ENCODE results near the gene BBS10. TPM values are rescaled to one million over a fixed set of nuclear protein-coding genes. Genes with fewer than 3 reads are reported as not detected.
A peak's percentile ranks its signal among the peaks of the same experiment; 100 is the strongest.

BBS10 gene
- total and polyA plus RNA-seq, 10 donors: 5.2 to 15.0 (median 8.7) TPM

GRCh38 chr12:76345569-76345968, 2.6 kb downstream of the BBS10 start:
- peak overlapping the region in 4 of 8 donors; percentile 26 to 93 (median 61) for H3K27ac ChIP-seq
- TF ChIP-seq CTCF (IDR thresholded peaks at IDR 0.05 in 8 of 11, conservative IDR thresholded peaks at IDR 0.05 in 3 of 11) (no peak), POLR2A (IDR thresholded peaks at IDR 0.05) (no peak), POLR2AphosphoS5 (IDR thresholded peaks at IDR 0.05) (no peak)
- WGBS, 5 donors: 79 to 96% (median 94%) methylated on average over 1 of the region's 1 CpG
- H3K36me3 ChIP-seq: peaks cover 0 to 5% (median 0%) of the 10 kb centered on the region in 6 donors
- no peaks in the 10 kb centered on the region for H3K9me3 ChIP-seq
- no peaks in the 10 kb centered on the region for H3K27me3 ChIP-seq (replicated peaks in 1 of 7)
- peaks cover 4 to 39% (median 27%) of the 10 kb centered on the region in 6 donors for H3K4me1 ChIP-seq
- intact Hi-C loops (cut with DNase I; ENCODE audit: low total_unique reads): loop anchor here (10.0 kb wide), 2 partner anchors 261 to 821 kb away; partner anchors contain the start of gene NAP1L1
- no peak for DNase-seq
- no peak overlapping the region for H3K4me3 ChIP-seq

DNA sequence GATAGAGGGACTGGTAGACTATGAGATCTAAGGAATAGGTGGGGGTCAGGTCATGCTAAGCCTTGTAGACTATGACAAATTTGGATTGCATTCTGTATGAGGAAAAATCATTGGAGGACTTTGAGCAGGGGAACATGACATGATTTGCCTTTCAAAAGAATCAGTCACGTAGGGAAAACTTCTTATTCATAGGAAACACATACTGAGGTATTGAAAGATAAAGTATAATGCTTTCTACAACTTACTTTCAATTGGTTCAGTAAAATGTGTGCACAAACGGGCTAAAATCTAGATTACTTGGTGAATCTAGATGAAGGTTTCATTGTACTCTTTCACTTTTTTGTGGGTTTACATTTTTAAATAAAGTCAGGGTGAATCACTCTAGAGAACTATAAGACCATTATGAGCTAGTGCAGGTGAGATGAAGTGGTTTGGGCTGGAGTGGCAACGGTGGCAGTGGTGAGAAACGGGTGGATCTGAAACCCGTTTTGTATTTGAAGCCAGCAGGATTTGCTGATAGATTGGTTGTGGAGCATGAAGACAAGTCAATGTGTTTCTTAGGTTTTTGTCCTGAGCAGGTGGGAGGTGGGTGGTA, 6.7 kb downstream of the BBS10 start:
- WGBS, 5 donors: 82 to 92% (median 88%) methylated on average over 5 of the region's 5 CpGs
- Histone ChIP-seq H3K4me1 (peaks cover 0 to 18% (median 7%) of the 10 kb centered on the region in 6 donors), H3K4me3 (no peak overlapping the region), H3K9me3 (no peaks in the 10 kb centered on the region), H3K27me3 (replicated peaks in 1 of 7) (no peaks in the 10 kb centered on the region), H3K27ac (no peak overlapping the region), H3K36me3 (peaks cover 0 to 5% (median 0%) of the 10 kb centered on the region in 6 donors)
- no peak for TF ChIP-seq CTCF (IDR thresholded peaks at IDR 0.05 in 8 of 11, conservative IDR thresholded peaks at IDR 0.05 in 3 of 11)
- no peak for TF ChIP-seq POLR2A (IDR thresholded peaks at IDR 0.05)
- no peak for TF ChIP-seq POLR2AphosphoS5 (IDR thresholded peaks at IDR 0.05)
- intact Hi-C loops (cut with DNase I; ENCODE audit: low total_unique reads): loop anchor here (10.0 kb wide), 2 partner anchors 257 to 817 kb away; partner anchors contain the start of gene NAP1L1
- no peak for DNase-seq

DNA sequence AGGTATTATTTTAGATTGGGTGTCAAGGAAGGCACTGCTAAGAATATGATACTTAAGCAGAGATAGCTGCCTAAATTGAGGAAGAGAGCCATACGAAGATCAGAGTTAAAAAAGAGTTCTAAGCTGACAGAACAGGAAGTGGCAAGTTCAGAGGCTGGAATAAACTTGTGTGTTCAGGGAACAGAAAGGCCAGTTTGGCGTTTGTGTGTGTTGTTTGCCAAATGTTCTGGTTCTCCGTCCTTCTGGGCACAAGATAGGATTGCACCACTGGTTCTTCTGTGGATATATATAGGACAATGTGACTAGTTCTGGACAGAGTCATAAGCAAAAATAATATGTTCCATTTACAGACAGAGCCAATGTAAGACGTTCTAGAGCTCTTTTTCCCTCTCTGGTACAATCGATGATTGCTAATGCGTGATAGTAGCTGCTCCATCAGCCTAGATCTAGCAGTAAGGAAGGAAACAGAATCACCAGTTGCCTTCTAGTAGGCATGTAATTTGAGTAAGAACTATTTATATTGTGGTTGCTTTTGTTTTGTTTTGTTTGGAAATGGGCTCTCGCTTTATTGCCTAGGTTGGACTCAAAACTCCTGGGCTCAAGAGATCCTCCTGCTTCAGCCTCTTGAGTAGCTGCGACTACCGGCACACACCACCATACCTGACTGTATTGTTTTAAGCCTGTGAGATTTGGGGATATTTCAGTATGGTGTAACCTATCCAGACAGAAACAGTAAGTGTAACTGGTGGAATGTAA, 7.4 kb downstream of the BBS10 start:
- WGBS, 5 donors: 77 to 80% (median 79%) methylated on average over 9 of the region's 9 CpGs
- Histone ChIP-seq H3K27ac (no peak overlapping the region), H3K4me3 (no peak overlapping the region), H3K4me1 (peaks cover 0 to 12% (median 1%) of the 10 kb centered on the region in 6 donors), H3K9me3 (no peaks in the 10 kb centered on the region), H3K27me3 (replicated peaks in 1 of 7) (no peaks in the 10 kb centered on the region), H3K36me3 (peaks cover 0 to 5% (median 0%) of the 10 kb centered on the region in 6 donors)
- intact Hi-C loops (cut with DNase I; ENCODE audit: low total_unique reads): loop anchor here (10.0 kb wide), 2 partner anchors 256 to 816 kb away; partner anchors contain the start of gene NAP1L1
- DNase-seq: no peak
- TF ChIP-seq CTCF (IDR thresholded peaks at IDR 0.05 in 8 of 11, conservative IDR thresholded peaks at IDR 0.05 in 3 of 11) (no peak), POLR2A (IDR thresholded peaks at IDR 0.05) (no peak), POLR2AphosphoS5 (IDR thresholded peaks at IDR 0.05) (no peak)

DNA sequence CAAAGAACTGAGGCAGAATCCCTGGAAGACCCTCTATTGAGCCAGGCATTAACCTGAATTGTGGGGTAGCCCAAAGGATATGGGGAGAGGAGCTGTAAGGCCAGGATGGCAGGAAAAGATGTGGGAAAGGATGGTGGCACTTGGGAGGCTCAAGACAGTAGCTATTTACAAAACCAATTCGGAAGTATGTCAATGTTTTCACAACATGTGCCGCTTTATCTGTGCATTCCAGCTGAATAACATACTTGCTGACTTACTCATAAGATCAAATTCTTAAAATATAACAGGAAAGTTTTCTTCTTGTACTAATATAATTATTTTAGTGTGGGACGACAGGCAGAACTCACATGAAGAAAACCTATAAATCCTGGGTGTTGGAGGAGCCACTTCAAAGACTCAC, 10.6 kb downstream of the BBS10 start:
- Histone ChIP-seq H3K36me3 (no peaks in the 10 kb centered on the region), H3K4me3 (no peak overlapping the region), H3K9me3 (no peaks in the 10 kb centered on the region), H3K27ac (no peak overlapping the region), H3K27me3 (replicated peaks in 1 of 7) (no peaks in the 10 kb centered on the region), H3K4me1 (no peaks in the 10 kb centered on the region)
- 91 to 95% (median 93%) methylated on average over 3 of the region's 3 CpGs for WGBS, 5 donors
- intact Hi-C loops (cut with DNase I; ENCODE audit: low total_unique reads): no loop called here
- no peak for TF ChIP-seq POLR2AphosphoS5 (IDR thresholded peaks at IDR 0.05)
- TF ChIP-seq CTCF (IDR thresholded peaks at IDR 0.05 in 8 of 11, conservative IDR thresholded peaks at IDR 0.05 in 3 of 11): no peak
- no peak for DNase-seq
